ENCODE results near the gene MCCD1.

Gene MCCD1

DNA sequence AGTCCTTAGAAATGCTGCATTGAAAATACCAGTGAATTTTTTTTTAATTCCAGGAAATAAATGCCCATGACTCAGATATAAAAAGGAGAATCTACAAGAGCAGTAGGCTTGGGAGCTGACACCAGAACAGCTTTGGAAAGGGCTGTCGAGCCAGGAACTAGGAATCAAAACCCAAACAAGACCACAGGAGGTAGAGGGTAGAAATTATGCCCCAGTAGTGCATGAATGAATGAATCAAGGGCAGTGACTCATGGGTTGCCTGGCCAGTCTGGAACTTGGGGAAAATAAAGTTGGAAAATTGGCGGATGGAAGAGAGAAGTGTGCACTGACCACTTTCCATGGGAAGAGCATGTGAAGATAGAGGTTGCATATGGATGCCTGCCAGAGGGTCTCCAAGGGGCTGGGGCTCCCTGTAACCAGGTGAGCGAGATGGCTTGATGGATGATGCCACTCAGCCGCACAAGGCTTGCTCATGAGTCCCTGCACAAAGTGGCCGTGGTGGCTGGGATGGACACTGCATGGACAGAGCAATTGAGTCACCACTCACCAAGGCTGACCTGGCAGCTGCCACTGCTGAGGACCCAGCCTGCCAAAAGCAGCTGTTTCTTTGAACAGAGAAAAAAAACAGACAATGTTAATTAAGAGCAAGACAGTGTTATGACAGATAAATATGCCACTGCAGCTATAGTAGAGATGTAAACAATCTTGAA lies 15.2 kb upstream of the MCCD1 start:
- DNase-seq: no peak

DNA sequence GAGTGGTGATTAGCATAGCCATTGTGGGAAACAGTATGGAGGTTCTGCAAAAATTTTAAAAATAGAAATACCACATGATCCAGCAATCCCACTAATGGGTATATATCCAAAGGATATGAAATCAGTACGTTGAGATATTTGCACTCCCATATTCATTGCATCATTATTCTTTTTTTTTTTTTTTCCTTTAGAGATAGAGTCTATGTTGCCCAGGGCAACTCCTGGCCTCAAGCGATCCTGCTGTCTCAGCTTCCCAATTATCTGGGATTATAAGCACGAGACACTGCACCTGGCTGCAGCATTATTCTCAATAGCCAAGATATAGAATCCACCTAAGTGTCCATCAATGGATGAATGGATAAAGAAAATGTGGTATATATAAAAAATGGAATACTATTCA lies 6.9 kb upstream of the MCCD1 start:
- DNase-seq: no peak

DNA sequence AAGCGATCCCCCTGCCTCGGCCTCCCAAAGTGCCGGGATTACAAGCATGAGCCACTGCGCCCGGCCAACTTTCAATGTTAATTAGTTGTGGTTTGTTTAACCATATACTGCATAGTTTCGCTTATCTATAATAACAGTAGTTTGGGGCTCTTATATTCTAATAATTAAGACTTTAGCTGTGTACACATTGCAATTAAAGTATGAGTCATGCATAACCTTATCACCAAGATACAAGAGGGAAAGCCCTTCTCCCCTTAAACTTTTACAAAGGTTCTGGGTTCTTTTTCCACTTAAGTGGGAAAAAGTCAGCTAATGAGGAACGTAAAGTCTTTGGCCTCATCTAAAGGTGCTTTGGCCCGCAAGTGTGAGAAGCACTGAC lies 3.2 kb upstream of the MCCD1 start:
- DNase-seq: no peak

DNA sequence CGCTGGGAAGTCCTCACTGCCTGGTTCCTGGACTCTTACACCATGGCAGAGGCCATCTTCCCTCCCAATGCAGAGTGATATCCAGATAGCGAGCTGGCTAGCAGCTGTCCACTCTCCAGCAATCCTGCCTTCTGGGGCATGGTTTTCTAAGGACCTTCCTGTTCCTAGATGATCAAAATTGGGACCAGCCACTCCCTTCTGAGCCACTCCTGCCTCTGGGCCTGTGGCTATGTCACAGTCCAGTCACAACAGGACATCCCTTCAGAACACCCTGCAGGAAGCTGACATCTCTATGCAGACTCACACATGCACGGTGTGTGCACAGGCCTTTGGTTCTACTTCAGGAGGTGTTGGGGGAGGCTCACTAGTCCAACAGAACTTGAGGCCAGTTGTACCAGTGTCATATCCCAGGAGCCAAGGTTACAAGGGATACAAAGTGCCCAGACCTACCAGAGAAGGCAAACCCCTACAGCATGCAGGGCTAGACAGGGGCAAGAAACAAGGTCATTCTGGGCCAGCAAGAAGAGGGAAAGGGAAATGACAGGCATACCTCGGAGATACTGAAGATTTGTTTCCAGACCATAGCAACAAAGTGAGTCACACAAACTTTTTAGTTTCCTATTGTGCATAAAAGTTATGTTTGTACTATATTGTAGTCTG lies 2.7 kb upstream of the MCCD1 start:
- DNase-seq: no peak

DNA sequence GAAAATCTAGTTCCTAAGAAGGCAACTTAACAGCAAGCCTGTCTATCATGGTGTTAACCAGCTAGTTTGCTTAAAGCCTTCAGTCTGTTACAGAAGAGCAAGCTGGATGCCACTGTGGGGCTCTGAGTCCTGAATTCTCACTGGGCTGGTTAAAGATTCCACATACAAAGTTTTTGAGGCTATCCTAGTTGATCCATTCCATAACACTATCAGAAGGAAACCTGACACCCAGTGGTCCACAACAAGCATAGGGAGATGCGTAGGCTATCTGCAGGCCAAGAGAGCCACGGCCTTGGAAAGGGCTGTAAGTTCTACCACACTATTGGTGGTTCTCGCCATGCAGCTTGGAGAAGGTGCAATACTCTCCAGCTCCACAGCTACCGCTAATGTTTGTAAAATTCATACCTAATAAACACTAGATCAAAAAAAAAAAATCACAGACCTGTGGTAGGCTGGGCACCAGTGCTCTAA lies 420 bp upstream of the MCCD1 start:
- no peak for DNase-seq

DNA sequence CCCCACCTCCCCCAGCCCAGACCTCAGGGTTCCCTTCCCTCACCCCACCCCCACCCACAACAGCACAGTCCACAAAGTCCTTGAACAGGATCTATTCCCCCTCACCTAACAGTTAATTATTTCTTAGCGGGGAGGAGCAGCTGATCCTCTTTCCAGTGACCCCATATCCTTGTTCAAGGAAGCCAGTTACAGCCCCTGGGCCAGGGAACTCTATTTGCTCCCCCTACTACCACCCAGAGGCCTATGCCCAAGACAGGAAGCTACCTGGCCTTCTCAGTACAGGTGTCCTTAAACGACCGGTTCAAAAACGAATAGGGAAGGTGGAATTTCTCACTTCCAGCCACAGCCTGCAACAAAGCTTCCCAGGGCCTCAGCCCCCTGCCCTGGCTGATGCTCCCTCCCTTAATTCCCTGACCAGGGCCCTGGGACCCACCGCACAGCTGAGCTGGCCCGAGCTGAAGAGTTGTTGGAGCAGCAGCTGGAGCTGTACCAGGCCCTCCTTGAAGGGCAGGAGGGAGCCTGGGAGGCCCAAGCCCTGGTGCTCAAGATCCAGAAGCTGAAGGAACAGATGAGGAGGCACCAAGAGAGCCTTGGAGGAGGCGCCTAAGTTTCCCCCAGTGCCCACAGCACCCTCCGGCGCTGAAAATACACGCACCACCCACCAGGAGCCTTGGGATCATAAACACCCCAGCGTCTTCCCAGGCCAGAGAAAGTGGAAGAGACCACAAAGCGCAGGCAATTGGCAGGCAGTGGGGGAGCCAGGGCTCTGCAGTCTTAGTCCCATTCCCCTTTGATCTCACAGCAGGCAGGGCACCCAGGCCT lies 778 bp downstream of the MCCD1 start:
- DNase-seq: no peak

DNA sequence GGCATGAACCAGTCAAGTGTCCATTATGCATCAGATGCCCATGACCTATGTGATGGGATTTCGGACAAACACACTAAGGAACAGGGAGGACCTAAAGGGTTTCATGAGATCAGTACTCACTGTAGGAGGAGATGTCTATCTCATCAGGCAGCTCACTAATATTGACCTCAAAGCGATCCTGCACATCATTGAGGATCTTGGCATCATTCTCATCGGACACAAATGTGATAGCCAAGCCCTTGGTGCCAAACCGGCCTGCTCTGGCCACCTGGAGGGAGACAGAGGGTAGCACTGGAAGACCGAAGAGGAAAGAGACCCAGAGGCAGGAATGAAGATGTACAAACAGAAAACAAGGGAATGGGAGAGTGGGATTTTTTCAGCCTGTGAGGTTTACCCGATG lies 1.9 kb downstream of the MCCD1 start:
- DNase-seq: no peak

DNA sequence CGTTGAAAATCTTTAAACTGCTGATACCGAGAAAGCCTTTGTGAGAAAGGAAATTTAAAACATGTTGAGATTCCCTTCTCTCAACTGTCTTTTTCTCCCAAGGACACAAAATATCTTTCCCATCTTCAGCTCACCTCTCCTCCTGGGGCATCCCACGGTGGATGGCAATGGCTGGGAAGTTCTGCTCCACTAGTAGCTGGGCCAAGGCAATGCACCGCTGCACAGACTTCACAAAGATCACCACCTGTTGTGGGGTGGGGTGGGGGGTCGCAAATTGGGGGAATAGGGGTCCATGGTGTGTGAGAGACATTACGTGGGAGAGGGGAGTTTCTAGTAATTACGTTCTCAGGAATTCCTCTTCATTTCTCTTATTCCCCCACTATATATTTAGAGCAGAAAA lies 2.4 kb downstream of the MCCD1 start:
- DNase-seq: no peak

DNA sequence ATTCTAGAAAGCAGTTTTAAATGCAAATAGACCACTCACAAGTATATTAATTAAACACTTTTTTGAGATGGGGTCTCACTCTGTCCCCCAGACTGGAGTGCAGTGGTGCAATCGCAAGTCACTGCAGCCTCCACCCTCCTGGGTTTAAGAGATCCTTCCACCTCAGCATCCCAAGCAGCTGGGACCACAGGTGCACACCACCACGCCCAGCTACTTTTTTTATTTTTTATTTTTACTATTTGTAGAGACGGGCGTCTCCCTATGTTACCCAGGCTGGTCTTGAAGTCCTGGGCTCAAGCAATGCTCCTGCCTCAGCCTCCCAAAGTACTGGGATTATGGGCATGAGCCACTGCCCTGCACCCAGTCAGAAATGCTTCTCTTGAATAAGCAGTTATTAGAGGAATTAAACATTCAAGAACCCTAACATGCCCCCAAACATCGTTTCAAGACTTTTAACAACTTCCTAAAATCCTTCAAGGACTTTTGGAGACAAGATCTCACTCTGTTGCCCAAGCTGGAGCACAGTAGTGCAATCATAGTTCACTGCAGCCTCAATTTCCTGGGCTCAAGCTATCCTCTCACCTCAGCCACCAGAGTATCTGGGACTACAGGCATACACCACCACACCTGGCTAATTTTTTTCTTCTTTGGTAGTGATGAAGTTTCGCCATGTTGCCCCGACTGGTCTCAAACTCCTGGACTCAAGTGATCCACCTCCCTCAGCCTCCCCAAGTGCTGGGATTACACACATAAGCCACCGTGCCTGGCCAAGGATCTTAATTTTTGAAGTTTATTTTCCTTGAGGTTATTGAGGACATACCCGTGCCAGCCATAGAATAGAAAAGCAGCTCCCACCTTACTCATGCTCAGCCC lies 3.2 kb downstream of the MCCD1 start:
- DNase-seq: no peak

DNA sequence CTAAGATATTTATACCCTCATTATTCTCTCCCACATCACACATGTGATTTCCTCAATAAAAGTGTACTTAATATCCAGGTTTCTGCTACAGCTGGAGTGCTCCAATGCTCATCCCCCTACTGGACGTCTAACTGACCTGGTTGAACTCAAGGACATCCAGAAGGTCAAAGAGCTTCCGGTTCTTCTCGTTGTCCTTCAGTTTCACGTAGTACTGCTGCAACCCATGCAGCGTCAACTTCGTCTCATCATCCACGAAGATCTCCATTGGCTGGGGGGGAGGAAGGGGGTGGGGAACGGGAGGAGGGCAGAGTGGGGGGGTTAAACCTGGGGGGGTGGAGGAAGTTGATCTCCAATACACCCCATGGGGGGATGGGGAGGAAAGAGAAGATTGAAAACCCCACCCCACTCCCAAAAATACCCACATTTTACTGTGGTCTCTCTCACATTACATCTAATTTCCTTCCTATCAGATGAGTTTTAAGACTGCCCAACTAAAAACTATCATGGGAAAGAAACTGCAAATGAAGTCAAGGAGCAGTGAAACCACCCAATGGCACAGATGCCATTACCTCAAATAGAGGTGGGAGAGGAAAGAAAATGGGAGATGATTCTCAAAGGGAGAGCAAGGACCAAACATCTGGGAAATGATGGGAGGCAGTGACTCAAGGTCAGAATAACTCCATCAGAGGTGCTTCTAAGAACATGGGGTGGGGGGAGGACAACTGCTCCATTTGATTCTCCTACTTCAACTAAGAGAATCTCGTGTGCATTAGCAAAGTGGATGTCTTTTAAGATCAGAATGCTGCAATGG lies 4.1 kb downstream of the MCCD1 start:
- DNase-seq: no peak

DNA sequence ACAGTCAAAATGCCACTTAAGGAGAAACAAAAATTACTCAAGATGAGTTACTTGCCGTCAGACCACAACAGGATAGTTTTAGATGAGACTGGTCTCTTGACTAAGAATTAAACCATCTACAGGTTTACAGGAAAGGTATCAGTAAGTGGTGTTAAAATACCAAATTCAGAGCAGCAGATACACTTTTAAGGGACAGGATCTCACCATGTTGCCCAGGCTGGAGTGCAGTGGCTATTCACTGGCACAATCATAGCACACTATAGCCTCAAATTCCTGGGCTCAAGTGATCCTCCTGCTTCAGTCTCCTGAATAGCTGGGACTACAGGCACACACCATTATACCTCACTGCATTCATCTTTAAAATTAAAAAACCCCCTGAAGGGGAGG lies 4.7 kb downstream of the MCCD1 start:
- DNase-seq: no peak

DNA sequence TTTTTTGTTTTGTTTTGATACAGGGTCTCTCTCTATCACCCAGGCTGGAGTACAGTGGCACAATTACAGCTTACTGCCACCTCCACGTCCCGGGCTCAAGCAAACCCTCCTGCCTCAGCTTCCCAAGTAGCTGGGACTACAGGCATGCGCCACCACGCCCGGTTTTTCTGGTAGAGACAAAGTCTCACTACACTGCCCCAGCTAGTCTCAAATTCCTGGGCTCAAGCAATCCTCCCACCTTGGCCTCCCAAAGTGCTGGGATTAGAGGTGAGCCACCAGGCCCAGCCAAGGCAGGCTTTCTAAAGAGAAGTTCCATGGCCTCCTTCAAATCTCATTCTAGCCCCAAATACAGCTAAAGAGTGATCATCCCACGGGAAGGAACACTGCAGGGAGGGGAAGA lies 5.2 kb downstream of the MCCD1 start:
- no peak for DNase-seq

DNA sequence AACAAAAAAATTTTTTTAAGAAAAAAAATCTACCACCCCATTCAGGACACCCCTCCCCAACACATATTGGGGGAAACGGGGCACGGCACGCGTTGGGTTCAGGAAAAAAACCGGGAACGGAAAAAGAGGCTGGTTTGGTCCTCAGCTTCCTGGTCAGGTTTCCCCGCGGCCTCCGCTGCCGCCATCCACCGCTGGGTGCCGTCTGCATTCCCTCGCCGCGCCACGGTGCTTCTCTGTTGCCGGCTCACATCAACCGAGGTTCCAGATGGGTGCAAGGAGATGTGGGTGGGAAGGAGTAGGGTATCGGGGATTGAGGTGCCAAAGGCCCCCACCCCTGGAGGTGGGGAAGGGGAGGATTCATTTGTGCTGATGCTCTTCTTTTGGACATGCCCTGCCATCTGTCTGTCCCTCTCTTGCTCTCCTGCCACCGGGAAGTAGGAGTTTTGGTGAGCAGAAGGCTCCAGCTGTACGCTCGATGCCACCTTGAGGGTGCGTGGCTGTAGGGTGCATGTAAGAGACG lies 5.8 kb downstream of the MCCD1 start:
- DNase-seq: no peak

DNA sequence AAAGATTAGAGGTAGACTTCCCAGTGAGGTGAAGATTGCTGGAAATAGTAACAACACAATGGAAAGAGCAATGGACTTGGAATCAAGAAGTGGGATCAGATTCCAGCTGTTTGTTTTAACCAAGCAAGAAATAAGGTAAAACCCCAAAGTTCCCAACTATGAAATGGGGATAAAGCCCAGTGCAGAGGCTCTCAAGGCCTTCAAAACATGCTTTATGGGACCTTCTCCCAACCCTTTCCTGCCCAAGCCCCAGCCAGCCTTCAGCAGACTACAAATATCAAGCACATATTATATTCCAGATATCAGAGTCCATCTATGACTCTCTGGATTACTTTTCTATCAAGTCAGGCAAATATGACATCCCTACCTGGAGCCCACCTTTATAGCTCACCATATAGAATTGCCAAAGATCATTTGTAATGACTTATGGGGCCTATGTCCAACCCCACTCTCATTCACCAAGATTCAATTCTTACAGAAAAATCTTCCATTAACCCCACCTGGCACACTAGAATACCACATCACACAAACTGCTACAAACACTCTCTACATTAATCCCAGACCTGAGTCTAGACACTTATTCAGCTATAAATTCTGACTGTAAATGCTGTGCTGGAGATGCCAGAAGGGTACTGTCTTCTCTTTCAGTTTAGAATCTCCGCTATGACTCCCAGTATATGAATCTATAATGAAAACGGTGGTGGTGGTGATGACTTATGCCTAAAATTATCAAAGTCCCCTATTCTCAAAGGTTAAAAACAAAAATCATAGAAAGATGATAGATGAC lies 7.0 kb downstream of the MCCD1 start:
- no peak for DNase-seq

DNA sequence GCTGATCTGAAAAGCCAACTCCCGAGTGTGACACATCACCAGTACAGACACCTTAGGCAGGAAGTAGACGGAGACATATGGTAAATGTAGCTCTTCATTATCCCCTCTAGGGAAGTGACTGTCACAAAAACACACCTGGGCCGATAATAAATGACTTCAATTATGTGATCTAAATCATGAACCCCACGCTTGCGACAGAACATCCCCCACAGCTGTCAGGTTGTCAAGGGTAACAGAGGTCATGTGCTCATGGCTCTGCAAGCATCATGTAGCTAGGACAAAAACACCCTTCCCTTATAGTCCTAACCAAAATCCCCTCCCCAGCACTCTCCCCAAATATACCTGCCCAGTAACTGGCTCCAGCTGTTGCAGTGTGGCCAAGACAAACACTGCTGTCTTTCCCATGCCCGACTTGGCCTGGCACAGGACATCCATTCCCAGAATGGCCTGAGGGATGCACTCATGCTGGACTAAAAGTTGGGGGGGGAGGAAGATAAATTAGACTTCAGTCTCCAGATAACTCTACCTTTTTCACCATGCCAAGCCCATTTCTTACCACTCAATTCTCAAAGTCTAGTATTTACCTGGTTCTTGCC lies 10.1 kb downstream of the MCCD1 start:
- no peak for DNase-seq

DNA sequence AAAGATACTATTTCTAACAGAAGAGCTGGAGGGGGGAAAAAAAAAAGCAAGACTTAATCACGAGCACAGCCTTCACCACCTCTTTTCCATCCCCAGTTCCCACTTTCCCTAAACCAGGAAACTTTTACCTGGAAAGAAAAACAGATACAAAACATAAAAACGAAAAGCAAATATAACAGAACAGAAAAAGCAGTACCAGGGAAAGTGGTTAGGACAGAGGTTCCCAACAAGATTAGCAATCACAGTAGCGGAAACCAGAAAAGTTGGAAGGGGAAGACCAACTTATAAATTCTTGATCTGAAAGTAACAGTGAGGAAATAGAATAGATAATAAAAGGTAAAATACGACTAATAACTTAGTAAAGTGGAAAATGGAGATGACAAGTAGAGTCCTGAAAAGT lies 11.9 kb downstream of the MCCD1 start:
- DNase-seq: no peak

DNA sequence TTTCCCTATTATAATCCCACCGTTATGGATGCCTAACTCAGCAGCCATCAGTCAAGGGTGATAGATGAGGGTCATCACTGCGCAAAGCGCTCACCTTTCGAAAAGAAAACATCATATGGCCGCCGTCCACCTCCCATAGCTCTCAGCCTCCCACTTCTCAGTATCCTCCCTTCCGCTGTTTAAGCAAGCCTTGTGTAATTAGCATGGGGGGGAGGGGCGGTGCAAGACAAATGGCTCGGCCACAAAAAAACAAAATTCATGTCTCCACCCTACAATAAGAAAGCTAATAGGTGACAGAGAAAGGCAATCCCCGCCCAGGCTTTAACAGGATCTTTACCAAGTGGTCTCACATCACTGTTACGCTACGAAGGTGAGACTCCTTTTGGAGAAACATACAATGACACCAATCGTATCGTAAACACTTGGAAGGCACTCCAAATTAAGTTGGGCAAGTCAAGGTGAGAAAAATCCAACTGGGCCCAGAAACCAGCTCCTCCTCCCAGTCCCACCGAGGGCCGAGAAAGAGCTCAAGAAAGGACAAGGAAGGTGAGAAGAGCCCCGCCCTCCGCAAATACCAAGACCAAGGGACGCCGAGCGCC lies 12.4 kb downstream of the MCCD1 start:
- DNase-seq: peak; percentile 62

DNA sequence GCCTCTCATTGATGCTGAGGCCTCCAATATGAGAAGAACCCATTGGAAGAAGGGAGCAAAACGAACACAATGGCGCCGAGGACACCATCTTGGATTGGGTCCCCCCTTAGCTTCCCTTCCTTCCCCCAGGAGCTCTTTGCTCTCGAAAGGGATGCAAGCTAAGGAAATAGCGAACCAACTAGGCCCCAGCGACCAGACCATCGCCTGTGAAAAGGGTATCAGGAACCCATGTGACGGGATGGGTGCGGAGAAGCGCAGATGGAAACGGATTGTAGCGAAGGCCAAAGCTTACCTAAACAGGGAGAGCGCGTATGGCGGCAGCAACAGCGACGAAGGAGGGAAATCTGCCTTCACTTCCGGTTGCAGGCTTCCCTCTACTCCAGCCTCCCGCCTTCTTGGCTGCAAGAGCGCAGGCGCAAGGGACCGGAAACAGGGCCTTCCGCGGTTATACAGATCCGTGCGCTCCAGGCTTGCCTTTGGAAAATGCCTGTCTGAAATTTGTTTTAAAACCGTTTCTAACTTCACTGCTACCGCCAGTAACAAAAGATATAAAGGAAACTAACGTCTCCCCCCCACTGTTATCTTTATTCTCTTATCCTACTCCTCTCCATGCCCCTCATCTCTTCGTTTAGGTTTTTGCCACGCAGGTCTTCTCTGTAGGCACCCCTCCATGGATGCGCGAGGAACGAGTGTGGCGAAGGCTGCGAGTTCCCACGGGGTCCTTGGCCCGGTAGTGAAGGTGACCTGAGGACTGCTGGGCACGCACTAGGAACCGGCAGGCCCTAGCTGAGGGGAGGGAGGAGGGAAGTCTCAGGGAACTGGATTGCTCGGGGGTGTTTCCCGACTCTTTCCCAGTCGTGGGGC lies 13.1 kb downstream of the MCCD1 start, which contains the start of gene DDX39B:
DDX39B (minus strand) TSS at position 346 of the 864 bp plus-strand sequence. CDS start 1,471 bp downstream, outside the sequence.
- peak; percentile 90 for DNase-seq

DNA sequence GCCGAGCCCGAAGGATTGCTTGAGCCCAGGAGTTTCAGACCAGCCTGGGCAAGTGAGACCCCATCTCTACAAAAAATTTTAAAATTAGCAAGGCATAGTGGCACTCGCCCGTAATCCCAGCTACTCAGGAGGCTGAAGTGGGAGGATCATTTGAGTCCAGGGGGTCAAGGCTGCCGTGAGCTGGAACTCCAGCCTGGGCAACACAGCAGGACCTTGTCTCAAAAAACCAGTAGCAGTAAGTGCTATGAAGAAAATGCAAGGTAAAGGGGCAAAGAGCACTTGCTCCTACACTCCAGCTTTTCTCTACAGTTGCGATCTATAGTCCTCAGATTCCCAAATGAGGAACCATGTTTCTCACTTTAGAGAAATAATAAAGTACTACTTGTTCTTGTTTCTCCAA lies 14.9 kb downstream of the MCCD1 start:
- no peak for DNase-seq
